OCI-LY1 (cell line): ENCODE results near the gene TMEM179.

Experiments
- H2AFZ ChIP-seq: fragments of 200-600 bp; sonication (generic), shearing (Covaris generic); 2 replicates; pipeline ENCODE4 v1.6.0; 2014; ENCODE audit warnings: antibody characterized with exemption, mild to moderate bottlenecking, low read length
- H3F3A ChIP-seq: fragments of 200-600 bp; sonication (generic), shearing (Covaris generic); 2 replicates; pipeline ENCODE4 v1.6.0; 2014; ENCODE audit warnings: mild to moderate bottlenecking, antibody characterized with exemption, low read length, moderate library complexity; ENCODE audit not compliant: insufficient read depth
- H3K27ac ChIP-seq: fragments of 200-600 bp; sonication (generic); 2 replicates; pipeline ENCODE4 v1.5.1; 2014; ENCODE audit warnings: low read length, mixed run types, mild to moderate bottlenecking, low read depth; ENCODE audit not compliant: poor library complexity, severe bottlenecking
- H3K27me3 ChIP-seq: fragments of 200-600 bp; sonication (generic); 2 replicates; pipeline ENCODE4 v1.6.0; 2014; ENCODE audit warnings: antibody characterized with exemption, mild to moderate bottlenecking, low read length, moderate library complexity; ENCODE audit not compliant: insufficient read depth
- H3K36me3 ChIP-seq: fragments of 200-600 bp; sonication (generic); 2 replicates; pipeline ENCODE4 v1.6.1; 2014; ENCODE audit warnings: mild to moderate bottlenecking, antibody characterized with exemption, low read length, moderate library complexity, mixed read lengths; ENCODE audit not compliant: insufficient read depth
- H3K4me1 ChIP-seq: fragments of 200-600 bp; sonication (generic); 2 replicates; pipeline ENCODE4 v1.5.1; 2014; ENCODE audit warnings: mild to moderate bottlenecking, low read length, moderate library complexity; ENCODE audit not compliant: insufficient read depth, severe bottlenecking
- H3K4me2 ChIP-seq: fragments of 200-600 bp; sonication (generic), shearing (Covaris generic); 2 replicates; pipeline ENCODE4 v1.6.1; 2014; ENCODE audit warnings: low read length
- H3K4me3 ChIP-seq: fragments of 200-600 bp; sonication (generic); 2 replicates; pipeline ENCODE4 v1.5.1; 2014; ENCODE audit warnings: low read length, low read depth, mild to moderate bottlenecking, mixed read lengths; ENCODE audit not compliant: poor library complexity, severe bottlenecking
- H3K79me2 ChIP-seq: fragments of 200-600 bp; shearing (Covaris generic); 2 replicates; pipeline ENCODE4 v1.6.1; 2016; ENCODE audit warnings: mixed run types, low read length, mixed read lengths; ENCODE audit not compliant: insufficient read depth
- H3K9ac ChIP-seq: fragments of 200-600 bp; sonication (generic), shearing (Covaris generic); 2 replicates; pipeline ENCODE4 v1.6.1; 2014; ENCODE audit warnings: mild to moderate bottlenecking, low read length, mixed read lengths
- H3K9me2 ChIP-seq: fragments of 200-600 bp; sonication (generic), shearing (Covaris generic); 2 replicates; pipeline ENCODE4 v1.6.1; 2014; ENCODE audit warnings: low read depth, mild to moderate bottlenecking, low read length, mixed read lengths
- H3K9me3 ChIP-seq: fragments of 200-600 bp; shearing (Covaris generic); 2 replicates; pipeline ENCODE4 v1.6.1; 2014; ENCODE audit warnings: low read length, mixed read lengths
- H4K20me1 ChIP-seq: fragments of 200-600 bp; sonication (generic), shearing (Covaris generic); 2 replicates; pipeline ENCODE4 v1.6.0; 2016; ENCODE audit warnings: mild to moderate bottlenecking, low read length; ENCODE audit not compliant: insufficient read depth
- EZH2 ChIP-seq: fragments of 200-600 bp; sonication (generic), shearing (Covaris generic); IDR thresholded peaks from 2 replicates; pipeline ENCODE4 v1.8.0; 2017; ENCODE audit warnings: borderline replicate concordance, mixed run types, mild to moderate bottlenecking, antibody characterized with exemption, low read length, moderate library complexity, mixed read lengths
- TF ChIP-seq, protein P1 (sequence below): fragments of 200-600 bp; sonication (generic), shearing (Covaris generic); IDR thresholded peaks from 2 replicates; pipeline ENCODE4 v1.5.1; 2017; ENCODE audit warnings: mild to moderate bottlenecking, antibody characterized with exemption, low read length, moderate library complexity, mixed read lengths

TMEM179 gene

DNA sequence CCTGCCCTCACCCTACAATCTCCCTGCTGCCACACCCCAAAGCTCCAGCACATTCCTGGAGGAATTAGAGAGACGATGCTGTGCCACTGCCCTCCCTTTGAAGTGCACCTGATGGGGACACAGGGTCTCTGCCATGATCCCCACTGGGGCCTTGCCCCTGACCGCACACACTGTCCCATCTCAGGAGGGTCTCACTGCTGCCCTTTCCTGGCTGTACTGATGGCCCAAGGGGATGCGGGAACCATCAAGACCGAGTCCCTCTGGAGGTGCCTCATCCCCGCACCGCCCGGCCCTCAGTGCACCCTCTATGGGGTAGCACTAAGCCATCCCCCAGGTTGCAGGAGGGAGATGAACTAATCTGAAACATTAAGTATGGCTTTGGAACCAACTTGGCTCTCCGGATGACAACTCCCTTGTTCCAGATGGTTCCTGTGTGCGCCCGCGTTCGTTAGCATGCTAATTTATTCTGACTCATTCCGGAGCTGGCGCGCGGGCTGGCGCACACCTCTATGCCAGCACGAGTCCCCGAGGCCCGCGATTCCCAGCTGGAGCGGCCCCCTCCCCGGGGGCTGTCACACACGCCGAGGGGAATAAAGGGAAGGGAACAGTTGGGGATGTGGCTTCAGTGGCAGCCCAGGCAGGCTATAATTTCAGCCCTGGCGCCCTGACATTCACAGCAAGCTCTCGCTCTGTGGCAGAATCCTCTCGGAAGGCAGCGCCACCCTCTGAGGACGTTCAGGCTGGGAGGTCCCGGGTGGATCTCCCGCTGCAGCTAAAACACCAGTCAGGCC lies 59.2 kb downstream of the TMEM179 start:
- H3K36me3 ChIP-seq, result no peaks in the 10 kb centered on the region
- no peaks in the 10 kb centered on the region for H3K4me1 ChIP-seq
- H2AFZ ChIP-seq, result no peak overlapping the region
- no peak overlapping the region for H3K27ac ChIP-seq
- TF ChIP-seq, protein P1, sequence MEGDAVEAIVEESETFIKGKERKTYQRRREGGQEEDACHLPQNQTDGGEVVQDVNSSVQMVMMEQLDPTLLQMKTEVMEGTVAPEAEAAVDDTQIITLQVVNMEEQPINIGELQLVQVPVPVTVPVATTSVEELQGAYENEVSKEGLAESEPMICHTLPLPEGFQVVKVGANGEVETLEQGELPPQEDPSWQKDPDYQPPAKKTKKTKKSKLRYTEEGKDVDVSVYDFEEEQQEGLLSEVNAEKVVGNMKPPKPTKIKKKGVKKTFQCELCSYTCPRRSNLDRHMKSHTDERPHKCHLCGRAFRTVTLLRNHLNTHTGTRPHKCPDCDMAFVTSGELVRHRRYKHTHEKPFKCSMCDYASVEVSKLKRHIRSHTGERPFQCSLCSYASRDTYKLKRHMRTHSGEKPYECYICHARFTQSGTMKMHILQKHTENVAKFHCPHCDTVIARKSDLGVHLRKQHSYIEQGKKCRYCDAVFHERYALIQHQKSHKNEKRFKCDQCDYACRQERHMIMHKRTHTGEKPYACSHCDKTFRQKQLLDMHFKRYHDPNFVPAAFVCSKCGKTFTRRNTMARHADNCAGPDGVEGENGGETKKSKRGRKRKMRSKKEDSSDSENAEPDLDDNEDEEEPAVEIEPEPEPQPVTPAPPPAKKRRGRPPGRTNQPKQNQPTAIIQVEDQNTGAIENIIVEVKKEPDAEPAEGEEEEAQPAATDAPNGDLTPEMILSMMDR, result no peak
- TF ChIP-seq EZH2, result no peak
- H3K9me3 ChIP-seq, result no peaks in the 10 kb centered on the region
- no peak overlapping the region for H3K4me3 ChIP-seq
- H3K27me3 ChIP-seq, result peaks cover 8% of the 10 kb centered on the region; the same call in 1 of the 2 replicates
- no peaks in the 10 kb centered on the region for H3F3A ChIP-seq
- H3K9ac ChIP-seq, result no peak overlapping the region
- H3K4me2 ChIP-seq, result no peak overlapping the region
- no peaks in the 10 kb centered on the region for H3K79me2 ChIP-seq
- no peaks in the 10 kb centered on the region for H3K9me2 ChIP-seq
- H4K20me1 ChIP-seq, result no peaks in the 10 kb centered on the region

DNA sequence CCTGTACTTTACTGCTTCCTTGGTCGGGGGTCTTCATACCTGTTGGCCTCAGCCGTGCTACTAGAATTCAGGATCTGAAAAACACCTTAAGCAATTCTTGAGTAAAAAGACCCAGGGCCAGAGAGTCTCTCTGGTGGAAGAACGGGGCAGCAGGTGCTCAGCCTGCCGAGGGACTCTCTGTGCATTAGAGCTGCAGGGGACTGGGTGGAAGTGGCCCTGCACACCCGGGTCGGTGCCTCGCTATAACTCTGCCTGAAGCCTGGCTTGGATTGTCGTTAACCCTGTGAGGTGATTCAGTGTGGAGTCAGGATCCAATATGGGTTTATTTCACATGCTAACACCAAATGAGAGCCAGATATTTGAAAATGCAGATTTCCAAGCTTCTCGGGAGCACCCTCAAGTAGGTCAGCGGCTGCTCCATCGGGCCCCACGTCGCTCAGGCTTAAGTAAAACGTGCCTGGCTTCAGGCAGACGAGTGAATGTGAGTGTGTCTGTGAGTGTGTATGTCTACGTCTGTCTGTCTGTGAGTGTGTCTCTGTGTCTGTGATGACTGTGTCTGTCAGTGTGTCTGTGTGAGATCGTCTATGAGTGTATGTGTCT lies 60.1 kb downstream of the TMEM179 start:
- no peak overlapping the region for H2AFZ ChIP-seq
- no peak overlapping the region for H3K9ac ChIP-seq
- H3K27ac ChIP-seq, result no peak overlapping the region
- no peak overlapping the region for H3K4me2 ChIP-seq
- H3F3A ChIP-seq, result no peaks in the 10 kb centered on the region
- no peak overlapping the region for H3K4me3 ChIP-seq
- peaks cover 7% of the 10 kb centered on the region; the same call in 1 of the 2 replicates for H3K27me3 ChIP-seq
- H3K9me3 ChIP-seq, result no peaks in the 10 kb centered on the region
- H3K79me2 ChIP-seq, result no peaks in the 10 kb centered on the region
- H3K4me1 ChIP-seq, result no peaks in the 10 kb centered on the region
- no peaks in the 10 kb centered on the region for H3K36me3 ChIP-seq
- no peaks in the 10 kb centered on the region for H4K20me1 ChIP-seq
- no peaks in the 10 kb centered on the region for H3K9me2 ChIP-seq
- TF ChIP-seq EZH2, result no peak
- TF ChIP-seq, protein P1, result no peak

DNA sequence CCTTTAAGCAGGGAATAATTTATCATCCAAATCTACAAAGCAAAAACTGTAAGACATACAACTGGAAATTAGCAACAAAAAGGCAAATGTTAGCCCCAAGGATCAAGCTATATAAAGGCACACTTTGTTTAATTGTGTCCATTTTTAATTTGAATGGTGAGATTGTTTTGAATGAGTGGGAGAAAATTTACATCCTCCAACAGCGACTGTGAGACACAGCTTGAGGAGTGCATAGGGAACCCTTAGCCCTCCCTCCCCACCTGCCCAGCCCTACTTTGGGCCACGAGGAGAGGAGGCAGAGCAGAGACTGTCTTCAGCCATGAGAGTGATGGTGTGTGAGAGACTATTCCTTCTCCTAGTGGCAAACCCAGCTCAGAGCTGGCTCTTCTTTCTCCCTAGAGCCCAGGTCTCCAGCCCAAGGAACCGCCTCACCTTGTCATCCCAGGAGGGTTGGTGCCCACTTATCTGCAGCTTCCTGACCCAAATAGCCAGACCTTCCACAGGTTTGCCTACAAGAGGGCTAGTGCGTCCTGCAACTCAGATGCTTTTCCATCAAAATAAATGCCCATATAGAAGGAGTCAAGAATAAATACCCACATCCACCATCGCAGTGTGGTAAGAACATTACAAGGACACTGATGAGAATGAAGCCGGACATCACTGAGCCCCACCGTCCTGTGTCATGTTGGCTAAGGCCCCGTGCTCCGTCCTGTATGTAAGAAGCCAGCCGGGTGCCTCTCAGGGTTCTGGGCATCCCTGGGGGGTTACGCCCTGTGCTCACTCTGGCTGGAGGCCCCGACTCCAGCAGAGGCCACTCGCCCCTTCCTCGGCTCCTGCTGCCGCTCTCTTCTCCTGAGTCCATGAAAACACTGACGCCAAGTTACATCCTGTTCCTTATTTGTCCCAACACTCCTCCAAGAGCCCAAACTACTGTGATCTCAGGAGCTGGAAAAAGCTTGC lies 61.4 kb downstream of the TMEM179 start:
- no peak overlapping the region for H3K9ac ChIP-seq
- TF ChIP-seq EZH2, result no peak
- TF ChIP-seq, protein P1, result no peak
- peaks cover 7% of the 10 kb centered on the region; the same call in 1 of the 2 replicates for H3K27me3 ChIP-seq

More for the DNA sequence above, 61.4 kb downstream of the TMEM179 start:
- Histone ChIP-seq H3F3A (no peaks in the 10 kb centered on the region), H3K4me1 (no peaks in the 10 kb centered on the region), H3K36me3 (no peaks in the 10 kb centered on the region), H3K9me3 (no peaks in the 10 kb centered on the region), H4K20me1 (no peaks in the 10 kb centered on the region), H3K4me2 (no peak overlapping the region), H3K79me2 (no peaks in the 10 kb centered on the region), H3K27ac (no peak overlapping the region), H3K9me2 (no peaks in the 10 kb centered on the region), H2AFZ (no peak overlapping the region), H3K4me3 (no peak overlapping the region)
